HepG2 (cell line): Measurements from ENCODE around the gene PDGFA. TPM values are rescaled to one million over a fixed set of nuclear protein-coding genes. Genes with fewer than 3 reads are reported as not detected.

Experiments used
- ATF7-NPFF ChIP-seq: sonication (generic); formaldehyde crosslinking; IDR thresholded peaks from 2 replicates; pipeline ENCODE4 v1.8.1; 2023; ENCODE audit warnings: mild to moderate bottlenecking, low read depth, missing genetic modification reagents, moderate library complexity
- CC2D1A ChIP-seq: sonication (generic); formaldehyde crosslinking; IDR thresholded peaks from 2 replicates; pipeline ENCODE4 v1.8.1; 2023; ENCODE audit warnings: mild to moderate bottlenecking, missing genetic modification reagents
- ETV6 ChIP-seq: sonication (generic); formaldehyde crosslinking; conservative IDR thresholded peaks from 2 replicates; pipeline ENCODE4 v1.4.0; 2020; ENCODE audit warnings: missing genetic modification reagents
- FOXK1 ChIP-seq: sonication (generic); formaldehyde crosslinking; IDR thresholded peaks from 2 replicates; pipeline ENCODE4 v1.4.0; 2020; ENCODE audit warnings: low read depth, missing genetic modification reagents, borderline replicate concordance
- HHEX ChIP-seq: IDR thresholded peaks from 2 replicates; pipeline ENCODE4 v1.6.1; 2016; ENCODE audit warnings: control low read depth
- MED8 ChIP-seq: sonication (generic); formaldehyde crosslinking; IDR thresholded peaks from 2 replicates; pipeline ENCODE4 v1.8.1; 2023; ENCODE audit warnings: mild to moderate bottlenecking, missing genetic modification reagents; ENCODE audit not compliant: insufficient replicate concordance
- NFE2 ChIP-seq: sonication (generic); formaldehyde crosslinking; IDR thresholded peaks from 2 replicates; pipeline ENCODE4 v1.4.0; 2020; ENCODE audit warnings: missing genetic modification reagents
- REL ChIP-seq: sonication (generic); formaldehyde crosslinking; conservative IDR thresholded peaks from 2 replicates; pipeline ENCODE4 v1.8.0; 2022; ENCODE audit warnings: mild to moderate bottlenecking, missing genetic modification reagents, moderate library complexity
- REPIN1 ChIP-seq: sonication (generic); formaldehyde crosslinking; IDR thresholded peaks from 2 replicates; pipeline ENCODE4 v1.8.0; 2022; ENCODE audit warnings: missing genetic modification reagents, low read depth, mild to moderate bottlenecking, borderline replicate concordance
- ZBTB3 ChIP-seq: sonication (generic); formaldehyde crosslinking; IDR thresholded peaks from 2 replicates; pipeline ENCODE4 v1.4.0; 2020; ENCODE audit warnings: low read depth, mild to moderate bottlenecking, moderate library complexity, missing genetic modification reagents, borderline replicate concordance
- ZKSCAN5 ChIP-seq: sonication (generic); formaldehyde crosslinking; IDR thresholded peaks from 2 replicates; pipeline ENCODE4 v1.5.1; 2020; ENCODE audit warnings: mild to moderate bottlenecking, missing genetic modification reagents
- ZMYM3 ChIP-seq: sonication (generic); formaldehyde crosslinking; IDR thresholded peaks from 2 replicates; pipeline ENCODE4 v1.5.1; 2020; ENCODE audit warnings: mild to moderate bottlenecking, missing genetic modification reagents
- ZMYM4 ChIP-seq: sonication (generic); formaldehyde crosslinking; IDR thresholded peaks from 2 replicates; pipeline ENCODE4 v1.8.1; 2023; ENCODE audit warnings: mild to moderate bottlenecking, missing genetic modification reagents
- ZNF234 ChIP-seq: sonication (generic); formaldehyde crosslinking; conservative IDR thresholded peaks from 2 replicates; pipeline ENCODE4 v1.5.1; 2020; ENCODE audit warnings: mild to moderate bottlenecking, missing genetic modification reagents
- ZNF33A ChIP-seq: sonication (generic); formaldehyde crosslinking; IDR thresholded peaks from 2 replicates; pipeline ENCODE4 v1.5.1; 2020; ENCODE audit warnings: missing genetic modification reagents, mild to moderate bottlenecking, moderate library complexity, borderline replicate concordance
- ZNF432 ChIP-seq: sonication (generic); formaldehyde crosslinking; IDR thresholded peaks from 2 replicates; pipeline ENCODE4 v1.5.0; 2020; ENCODE audit warnings: missing genetic modification reagents, mild to moderate bottlenecking, borderline replicate concordance
- ZNF496 ChIP-seq: sonication (generic); formaldehyde crosslinking; IDR thresholded peaks from 2 replicates; pipeline ENCODE4 v1.8.1; 2023; ENCODE audit warnings: mild to moderate bottlenecking, moderate library complexity, missing genetic modification reagents; ENCODE audit not compliant: insufficient replicate concordance
- ZNF501 ChIP-seq: sonication (generic); formaldehyde crosslinking; IDR thresholded peaks from 2 replicates; pipeline ENCODE4 v1.5.1; 2020; ENCODE audit warnings: mild to moderate bottlenecking, moderate library complexity, missing genetic modification reagents
- ZNF556 ChIP-seq: sonication (generic); formaldehyde crosslinking; IDR thresholded peaks from 2 replicates; pipeline ENCODE4 v1.4.0; 2020; ENCODE audit warnings: mild to moderate bottlenecking, missing genetic modification reagents, borderline replicate concordance
- ZNF615 ChIP-seq: sonication (generic); formaldehyde crosslinking; IDR thresholded peaks from 2 replicates; pipeline ENCODE4 v1.5.0; 2020; ENCODE audit warnings: mild to moderate bottlenecking, missing genetic modification reagents, borderline replicate concordance
- ZNF720 ChIP-seq: sonication (generic); formaldehyde crosslinking; IDR thresholded peaks from 2 replicates; pipeline ENCODE4 v1.4.0; 2020; ENCODE audit warnings: missing genetic modification reagents
- ZNF792 ChIP-seq: IDR thresholded peaks from 2 replicates; pipeline ENCODE4 v1.6.1; 2016
- ZSCAN30 ChIP-seq: sonication (generic); formaldehyde crosslinking; IDR thresholded peaks from 2 replicates; pipeline ENCODE4 v1.5.0; 2020; ENCODE audit warnings: mild to moderate bottlenecking, missing genetic modification reagents
- polyA plus RNA-seq, 8 experiments: library from polyadenylated mRNA; depleted of rRNA in 3 of 8; stranded (reverse) in 7 of 8; unstranded in 1 of 8; fragments of >200 nt; fragmentation: Illumina TruSeq in 4 of 8; extraction: Trizol in 4 of 8; gene quantifications; 2 replicates each; pipeline versions ENCODE4 v1.2.1 to v1.2.3, GENCODE V29; 2011 to 2016; ENCODE audit warnings: low read depth in 4 of 8, missing spikeins in 1 of 8, mixed read lengths in 1 of 8; ENCODE audit not compliant: insufficient read depth in 1 of 8
- total RNA-seq, 5 experiments: library from RNA; depleted of rRNA; stranded (reverse); fragments of >200 nt; fragmentation: Illumina TruSeq; extraction: Trizol; gene quantifications; 2 replicates each; pipeline ENCODE4 v1.2.3, GENCODE V29; 2016; ENCODE audit warnings: low read depth in 1 of 5
- TF ChIP-seq, protein P1 (sequence below): sonication (generic); formaldehyde crosslinking; IDR thresholded peaks from 2 replicates; pipeline ENCODE4 v1.5.1; 2020; ENCODE audit warnings: missing genetic modification reagents, mild to moderate bottlenecking, borderline replicate concordance
- TF ChIP-seq, protein P2 (sequence below): sonication (generic); formaldehyde crosslinking; IDR thresholded peaks from 2 replicates; pipeline ENCODE4 v1.4.0; 2020; ENCODE audit warnings: missing genetic modification reagents, borderline replicate concordance
- TF ChIP-seq, protein P3 (sequence below): sonication (generic); formaldehyde crosslinking; IDR thresholded peaks from 2 replicates; pipeline ENCODE4 v1.4.0; 2020; ENCODE audit warnings: missing genetic modification reagents

PDGFA gene
- total and polyA plus RNA-seq, 2 of the 13 experiments (the other 11 are each of a cell fraction or from before 2014, with no cell fraction given), result 1.5 to 3.4 TPM

DNA sequence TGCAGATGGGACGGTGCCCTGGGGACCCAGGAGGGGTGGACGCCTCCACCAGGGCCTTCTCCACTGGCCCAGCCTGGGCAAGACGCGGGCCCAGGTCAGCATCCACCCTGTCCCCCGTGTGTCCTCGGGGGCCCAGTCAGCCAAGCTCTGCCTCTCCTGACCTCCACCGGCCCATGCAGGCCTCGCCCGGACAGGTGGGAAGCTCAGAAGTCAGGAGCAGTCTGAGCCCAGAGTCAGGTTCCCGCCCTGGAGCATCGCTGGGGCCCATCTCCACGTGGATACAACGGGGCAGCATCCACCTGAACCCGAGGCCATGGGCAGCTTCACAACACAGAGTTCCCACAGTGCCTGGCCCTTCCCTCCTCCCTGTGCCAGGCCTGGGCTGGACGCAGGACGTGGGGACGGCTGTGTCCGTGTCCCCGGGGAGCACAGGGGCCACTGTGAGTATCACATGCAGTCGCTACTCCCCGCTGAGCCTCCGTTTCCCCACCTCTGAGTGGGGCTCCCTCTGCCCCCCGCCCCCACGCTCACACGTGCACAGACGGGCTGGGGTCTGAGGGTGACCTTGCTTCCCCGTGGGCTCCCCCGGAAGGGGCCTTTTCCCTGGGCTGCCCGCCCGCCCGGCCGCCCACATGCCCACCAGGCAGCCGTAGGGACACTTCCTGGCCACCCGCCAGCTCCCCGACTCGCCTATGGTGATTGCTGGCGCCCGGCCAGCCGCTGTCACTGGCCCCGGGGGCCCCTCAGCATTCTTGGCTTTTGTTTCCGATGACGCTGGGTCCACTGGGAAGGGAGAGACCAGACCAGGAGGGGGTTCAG is 64.3 kb downstream of the PDGFA start (continued):
- TF ChIP-seq, protein P1, sequence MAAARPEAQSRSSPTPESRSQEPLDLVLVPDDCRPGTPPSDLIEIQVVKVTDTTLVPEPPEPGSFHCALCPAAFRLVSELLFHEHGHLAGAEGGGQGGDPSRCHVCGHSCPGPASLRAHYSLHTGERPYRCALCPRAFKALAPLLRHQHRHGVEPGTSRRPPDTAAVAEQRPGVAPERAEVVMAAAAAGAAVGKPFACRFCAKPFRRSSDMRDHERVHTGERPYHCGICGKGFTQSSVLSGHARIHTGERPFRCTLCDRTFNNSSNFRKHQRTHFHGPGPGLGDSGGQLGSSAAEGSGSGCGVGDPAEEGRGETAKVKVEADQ (CRISPR knock-in tag), result no peak
- TF ChIP-seq, protein P2, sequence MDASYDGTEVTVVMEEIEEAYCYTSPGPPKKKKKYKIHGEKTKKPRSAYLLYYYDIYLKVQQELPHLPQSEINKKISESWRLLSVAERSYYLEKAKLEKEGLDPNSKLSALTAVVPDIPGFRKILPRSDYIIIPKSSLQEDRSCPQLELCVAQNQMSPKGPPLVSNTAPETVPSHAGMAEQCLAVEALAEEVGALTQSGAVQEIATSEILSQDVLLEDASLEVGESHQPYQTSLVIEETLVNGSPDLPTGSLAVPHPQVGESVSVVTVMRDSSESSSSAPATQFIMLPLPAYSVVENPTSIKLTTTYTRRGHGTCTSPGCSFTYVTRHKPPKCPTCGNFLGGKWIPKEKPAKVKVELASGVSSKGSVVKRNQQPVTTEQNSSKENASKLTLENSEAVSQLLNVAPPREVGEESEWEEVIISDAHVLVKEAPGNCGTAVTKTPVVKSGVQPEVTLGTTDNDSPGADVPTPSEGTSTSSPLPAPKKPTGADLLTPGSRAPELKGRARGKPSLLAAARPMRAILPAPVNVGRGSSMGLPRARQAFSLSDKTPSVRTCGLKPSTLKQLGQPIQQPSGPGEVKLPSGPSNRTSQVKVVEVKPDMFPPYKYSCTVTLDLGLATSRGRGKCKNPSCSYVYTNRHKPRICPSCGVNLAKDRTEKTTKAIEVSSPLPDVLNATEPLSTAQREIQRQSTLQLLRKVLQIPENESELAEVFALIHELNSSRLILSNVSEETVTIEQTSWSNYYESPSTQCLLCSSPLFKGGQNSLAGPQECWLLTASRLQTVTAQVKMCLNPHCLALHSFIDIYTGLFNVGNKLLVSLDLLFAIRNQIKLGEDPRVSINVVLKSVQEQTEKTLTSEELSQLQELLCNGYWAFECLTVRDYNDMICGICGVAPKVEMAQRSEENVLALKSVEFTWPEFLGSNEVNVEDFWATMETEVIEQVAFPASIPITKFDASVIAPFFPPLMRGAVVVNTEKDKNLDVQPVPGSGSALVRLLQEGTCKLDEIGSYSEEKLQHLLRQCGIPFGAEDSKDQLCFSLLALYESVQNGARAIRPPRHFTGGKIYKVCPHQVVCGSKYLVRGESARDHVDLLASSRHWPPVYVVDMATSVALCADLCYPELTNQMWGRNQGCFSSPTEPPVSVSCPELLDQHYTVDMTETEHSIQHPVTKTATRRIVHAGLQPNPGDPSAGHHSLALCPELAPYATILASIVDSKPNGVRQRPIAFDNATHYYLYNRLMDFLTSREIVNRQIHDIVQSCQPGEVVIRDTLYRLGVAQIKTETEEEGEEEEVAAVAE (CRISPR knock-in tag), result no peak
- no peak for TF ChIP-seq ZNF720 (CRISPR knock-in tag)
- TF ChIP-seq REPIN1 (CRISPR knock-in tag), result no peak
- no peak for TF ChIP-seq ZMYM3 (CRISPR knock-in tag)
- no peak for TF ChIP-seq ZNF792 (CRISPR knock-in tag)
- no peak for TF ChIP-seq ZNF615 (CRISPR knock-in tag)
- TF ChIP-seq ZNF556 (CRISPR knock-in tag), result no peak
- no peak; the same call in 1 of the 2 replicates for TF ChIP-seq ZMYM4
- TF ChIP-seq HHEX (CRISPR knock-in tag), result no peak
- TF ChIP-seq, protein P3, sequence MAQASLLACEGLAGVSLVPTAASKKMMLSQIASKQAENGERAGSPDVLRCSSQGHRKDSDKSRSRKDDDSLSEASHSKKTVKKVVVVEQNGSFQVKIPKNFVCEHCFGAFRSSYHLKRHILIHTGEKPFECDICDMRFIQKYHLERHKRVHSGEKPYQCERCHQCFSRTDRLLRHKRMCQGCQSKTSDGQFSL (CRISPR knock-in tag), result no peak
- no peak for TF ChIP-seq ETV6
- TF ChIP-seq ZNF496 (CRISPR knock-in tag), result no peak
- no peak for TF ChIP-seq ZNF234 (CRISPR knock-in tag)
- no peak for TF ChIP-seq NFE2
- TF ChIP-seq MED8 (CRISPR knock-in tag), result no peak
- TF ChIP-seq CC2D1A (CRISPR knock-in tag), result no peak
- no peak for TF ChIP-seq FOXK1 (CRISPR knock-in tag)
- TF ChIP-seq ZKSCAN5 (CRISPR knock-in tag), result no peak
- TF ChIP-seq ZSCAN30 (CRISPR knock-in tag), result no peak
- no peak for TF ChIP-seq ZNF33A (CRISPR knock-in tag)
- TF ChIP-seq ZBTB3 (CRISPR knock-in tag), result no peak
- TF ChIP-seq ZNF432 (CRISPR knock-in tag), result no peak
- TF ChIP-seq REL, result no peak
- TF ChIP-seq ZNF501, result no peak
- peak; percentile 66; the same call in 1 of the 2 replicates for TF ChIP-seq ATF7-NPFF (CRISPR knock-in tag)
